Spleen (tissue), 11 donors: ENCODE data around the gene TMEM106B. TPM values are rescaled to one million over a fixed set of nuclear protein-coding genes. Genes with fewer than 3 reads are reported as not detected.

Experiments
- DNase-seq: peaks from one replicate; pipeline ENCODE4 v3.0.0-alpha.2; 2020
- H3K27ac ChIP-seq, 8 donors: fragments of 200-600 bp; sonication (generic) in 7 of 8; 1 replicate in 4 of 8; 2 replicates in 4 of 8; pipeline versions ENCODE4 v1.5.0 to v1.8.0; 2016 to 2021; ENCODE audit warnings: inconsistent platforms in 4 of 8, mild to moderate bottlenecking in 4 of 8, moderate library complexity in 1 of 8
- H3K27me3 ChIP-seq, 7 donors: fragments of 200-600 bp; sonication (generic) in 6 of 7; replicated peaks in 1 of 7; 1 replicate in 4 of 7; 2 replicates in 3 of 7; pipeline versions ENCODE4 v1.5.0 to v1.8.0; 2016 to 2021; ENCODE audit warnings: inconsistent platforms in 3 of 7, mild to moderate bottlenecking in 1 of 7
- H3K36me3 ChIP-seq, 6 donors: fragments of 200-600 bp; sonication (generic) in 5 of 6; 1 replicate in 4 of 6; 2 replicates in 2 of 6; pipeline versions ENCODE4 v1.5.0 to v1.8.0; 2016 to 2021; ENCODE audit warnings: inconsistent platforms in 2 of 6
- H3K4me1 ChIP-seq, 6 donors: fragments of 200-600 bp; sonication (generic) in 5 of 6; 1 replicate in 3 of 6; 2 replicates in 3 of 6; pipeline versions ENCODE4 v1.5.0 to v1.8.0; 2016 to 2021; ENCODE audit warnings: inconsistent platforms in 3 of 6
- H3K4me3 ChIP-seq, 8 donors: fragments of 200-600 bp; sonication (generic) in 7 of 8; 1 replicate in 4 of 8; 2 replicates in 4 of 8; pipeline versions ENCODE4 v1.5.0 to v1.8.0; 2016 to 2021; ENCODE audit warnings: inconsistent platforms in 4 of 8, mild to moderate bottlenecking in 4 of 8, moderate library complexity in 2 of 8
- H3K9me3 ChIP-seq, 8 donors: fragments of 200-600 bp; sonication (generic) in 7 of 8; 1 replicate in 4 of 8; 2 replicates in 4 of 8; pipeline versions ENCODE4 v1.5.0 to v1.8.0; 2016 to 2021; ENCODE audit warnings: inconsistent platforms in 4 of 8
- POLR2A ChIP-seq, 3 donors: fragments of 450-650 bp; IDR thresholded peaks; one replicate each; pipeline ENCODE4 v1.5.1; 2017; ENCODE audit warnings: antibody characterized with exemption in 3 of 3, mild to moderate bottlenecking in 1 of 3
- POLR2AphosphoS5 ChIP-seq, 3 donors: sonication (generic); formaldehyde crosslinking; IDR thresholded peaks; one replicate each; pipeline ENCODE4 v1.5.1; 2017; ENCODE audit warnings: antibody characterized with exemption in 3 of 3
- WGBS, 5 donors: extraction: QIAGEN DNeasy Blood & Tissue Kit in 3 of 5; methylation state at CpG; one replicate each; pipeline versions ENCODE4 v1.1.5 to v1.1.7; 2013 to 2018; 5-methylcytosine and 5-hydroxymethylcytosine counted together
- intact Hi-C: fragments of 100-400 bp; cut with DNase I; formaldehyde crosslinking; loops from one replicate; pipeline ENCODE4 v1.15.0; 2023; ENCODE audit warnings: low total_unique reads
- polyA plus RNA-seq, 3 donors: library from polyadenylated mRNA; stranded (reverse); fragments of 200-250 nt; gene quantifications; one replicate each; pipeline ENCODE4 v1.2.1, GENCODE V29; 2013
- total RNA-seq, 7 donors: library from RNA; depleted of rRNA in 3 of 7; stranded (reverse); fragments of >200 nt in 3 of 7; fragmentation: NEBNext Ultra II Directional in 4 of 7; extraction: Animal tissue kit (Norgen Biotek cat#: 25700) in 4 of 7; gene quantifications; one replicate each; pipeline versions ENCODE4 v1.1.0 to v1.2.1, GENCODE V29; 2016 to 2021
- TF ChIP-seq, protein P1 (sequence below), 11 experiments: fragments of 200-600 bp in 7 of 11; fragments of 450-650 bp in 4 of 11; sonication (generic) in 4 of 11; IDR thresholded peaks in 8 of 11; conservative IDR thresholded peaks in 3 of 11; 1 replicate in 7 of 11; 2 replicates in 4 of 11; pipeline versions ENCODE4 v1.4.0 to v1.8.0; 2016 to 2021; ENCODE audit warnings: antibody characterized with exemption in 11 of 11, inconsistent platforms in 4 of 11, mild to moderate bottlenecking in 1 of 11
- donor health status: healthy with polysubstance abuse.
- donor health status: DM: no; HTN: no; CAD: no; lungs with moderate emphysema.
- donor health status: DM: no; HTN: no; CAD: no.
- donor health status: Bipolar disorder and iron deficiency.
- donor health status: healthy.
- donor health status: DM: no; HTN: no; CAD: no.
- donor health status: DM: yes; HTN: yes; CAD: no.

TMEM106B gene
- total and polyA plus RNA-seq, 10 donors = 6.6 to 58.2 (median 31.3) TPM

- no peak for DNase-seq
- Histone ChIP-seq H3K4me3 (no peak overlapping the region), H3K27ac (no peak overlapping the region), H3K36me3 (no peaks in the 10 kb centered on the region), H3K9me3 (no peaks in the 10 kb centered on the region), H3K4me1 (no peaks in the 10 kb centered on the region), H3K27me3 (no peaks in the 10 kb centered on the region)
- no peak for TF ChIP-seq POLR2A (IDR thresholded peaks at IDR 0.05)
- TF ChIP-seq POLR2AphosphoS5 (IDR thresholded peaks at IDR 0.05) = no peak
- intact Hi-C loops = no loop called here
- 89 to 97% (median 94%) methylated on average over 4 to 9 of the region's 9 CpGs for WGBS, 5 donors
These were observed 58.2 kb downstream of the TMEM106B start for GRCh38 chr7:12269100-12269895.

DNA sequence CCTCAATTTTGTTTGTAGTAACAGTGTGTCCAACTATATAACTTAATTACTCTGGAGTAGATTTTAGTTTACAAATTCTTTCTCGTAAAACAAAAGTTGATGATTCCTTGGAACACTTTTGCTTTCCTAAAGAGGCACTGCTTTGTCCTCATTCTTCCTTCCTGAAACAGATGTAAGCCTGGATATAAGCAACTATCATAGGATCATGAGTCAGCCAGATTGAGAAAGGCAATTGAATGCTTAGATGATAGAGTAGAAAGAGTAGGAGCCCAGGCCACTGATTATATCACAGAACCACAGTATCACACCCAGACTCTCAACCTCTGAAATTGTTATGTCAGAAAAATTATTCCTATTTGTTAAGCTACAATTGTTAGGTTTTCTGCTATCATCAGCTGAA, 69.9 kb downstream of the TMEM106B start:
- no peak for DNase-seq
- TF ChIP-seq, protein P1, sequence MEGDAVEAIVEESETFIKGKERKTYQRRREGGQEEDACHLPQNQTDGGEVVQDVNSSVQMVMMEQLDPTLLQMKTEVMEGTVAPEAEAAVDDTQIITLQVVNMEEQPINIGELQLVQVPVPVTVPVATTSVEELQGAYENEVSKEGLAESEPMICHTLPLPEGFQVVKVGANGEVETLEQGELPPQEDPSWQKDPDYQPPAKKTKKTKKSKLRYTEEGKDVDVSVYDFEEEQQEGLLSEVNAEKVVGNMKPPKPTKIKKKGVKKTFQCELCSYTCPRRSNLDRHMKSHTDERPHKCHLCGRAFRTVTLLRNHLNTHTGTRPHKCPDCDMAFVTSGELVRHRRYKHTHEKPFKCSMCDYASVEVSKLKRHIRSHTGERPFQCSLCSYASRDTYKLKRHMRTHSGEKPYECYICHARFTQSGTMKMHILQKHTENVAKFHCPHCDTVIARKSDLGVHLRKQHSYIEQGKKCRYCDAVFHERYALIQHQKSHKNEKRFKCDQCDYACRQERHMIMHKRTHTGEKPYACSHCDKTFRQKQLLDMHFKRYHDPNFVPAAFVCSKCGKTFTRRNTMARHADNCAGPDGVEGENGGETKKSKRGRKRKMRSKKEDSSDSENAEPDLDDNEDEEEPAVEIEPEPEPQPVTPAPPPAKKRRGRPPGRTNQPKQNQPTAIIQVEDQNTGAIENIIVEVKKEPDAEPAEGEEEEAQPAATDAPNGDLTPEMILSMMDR (IDR thresholded peaks at IDR 0.05 in 8 of 11, conservative IDR thresholded peaks at IDR 0.05 in 3 of 11) = no peak
- no peak for TF ChIP-seq POLR2A (IDR thresholded peaks at IDR 0.05)
- TF ChIP-seq POLR2AphosphoS5 (IDR thresholded peaks at IDR 0.05) = no peak
- Histone ChIP-seq H3K36me3 (no peaks in the 10 kb centered on the region), H3K27ac (no peak overlapping the region), H3K9me3 (peaks cover 0 to 20% (median 15%) of the 10 kb centered on the region in 8 donors), H3K27me3 (peaks cover 0 to 5% (median 0%) of the 10 kb centered on the region in 7 donors), H3K4me3 (no peak overlapping the region), H3K4me1 (no peaks in the 10 kb centered on the region)
- intact Hi-C loops = no loop called here
- 62 to 87% (median 75%) methylated on average over 1 of the region's 1 CpG for WGBS, 5 donors

DNA sequence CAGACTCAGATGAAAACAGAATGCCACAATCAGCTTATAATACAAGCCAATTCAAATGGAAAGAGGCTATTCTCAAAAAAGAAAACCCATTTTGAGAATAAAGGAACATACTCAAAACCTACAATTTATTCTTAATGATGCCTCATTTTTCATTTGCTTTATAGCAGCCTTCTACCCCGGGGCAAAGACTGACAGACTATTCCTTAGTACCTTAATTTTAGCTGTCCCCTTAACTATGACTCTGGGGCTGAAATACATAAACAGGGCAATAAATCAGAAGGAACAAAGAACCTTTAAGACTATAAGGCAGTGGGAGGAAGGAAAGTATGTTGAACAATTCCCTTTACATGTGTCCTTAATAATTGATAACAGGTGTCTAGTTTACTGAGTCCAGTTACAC, 76.8 kb downstream of the TMEM106B start:
- Histone ChIP-seq H3K36me3 (no peaks in the 10 kb centered on the region), H3K9me3 (peaks cover 0 to 33% (median 27%) of the 10 kb centered on the region in 8 donors), H3K27me3 (peaks cover 0 to 5% (median 0%) of the 10 kb centered on the region in 7 donors), H3K4me1 (no peaks in the 10 kb centered on the region), H3K27ac (no peak overlapping the region), H3K4me3 (no peak overlapping the region)
- 11 to 35% (median 22%) methylated on average over 1 of the region's 1 CpG for WGBS, 5 donors
- DNase-seq = no peak
- TF ChIP-seq POLR2AphosphoS5 (IDR thresholded peaks at IDR 0.05) = no peak
- no peak for TF ChIP-seq POLR2A (IDR thresholded peaks at IDR 0.05)
- TF ChIP-seq, protein P1 (IDR thresholded peaks at IDR 0.05 in 8 of 11, conservative IDR thresholded peaks at IDR 0.05 in 3 of 11) = no peak
- intact Hi-C loops = no loop called here

DNA sequence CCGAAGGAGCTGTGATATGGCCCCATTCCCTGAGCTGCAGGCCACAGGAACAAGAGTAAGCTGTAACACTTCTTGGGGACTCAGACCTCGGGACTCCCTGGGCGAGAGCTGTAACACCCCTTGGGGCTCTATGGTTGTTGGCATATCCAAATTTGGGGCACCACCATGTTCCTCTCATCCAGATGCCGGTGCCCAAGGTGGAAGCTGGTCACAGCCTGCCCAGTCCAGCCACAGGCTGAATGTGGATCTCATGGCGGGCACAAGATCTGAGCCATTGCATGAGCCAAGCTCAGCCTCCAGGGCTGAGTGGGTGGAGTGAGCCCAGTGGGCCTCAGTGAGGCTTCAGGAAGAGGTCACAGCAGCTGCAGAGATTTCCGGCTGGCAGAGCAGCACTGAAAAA, 78.9 kb downstream of the TMEM106B start:
- H3K36me3 ChIP-seq = no peaks in the 10 kb centered on the region
- H3K4me1 ChIP-seq = no peaks in the 10 kb centered on the region
- H3K4me3 ChIP-seq = no peak overlapping the region
- WGBS, 5 donors = 68 to 88% (median 77%) methylated on average over 5 to 6 of the region's 6 CpGs
- peaks cover 0 to 5% (median 0%) of the 10 kb centered on the region in 7 donors for H3K27me3 ChIP-seq
- intact Hi-C loops = no loop called here
- TF ChIP-seq, protein P1 (IDR thresholded peaks at IDR 0.05 in 8 of 11, conservative IDR thresholded peaks at IDR 0.05 in 3 of 11) = no peak
- TF ChIP-seq POLR2A (IDR thresholded peaks at IDR 0.05) = no peak
- no peak for TF ChIP-seq POLR2AphosphoS5 (IDR thresholded peaks at IDR 0.05)
- H3K9me3 ChIP-seq = peaks cover 0 to 33% (median 27%) of the 10 kb centered on the region in 8 donors
- no peak overlapping the region for H3K27ac ChIP-seq
- DNase-seq = no peak
